Suppressor macrophage treated with lipopolysaccharide for 1 hour (primary cell): ENCODE measurements around the gene COL15A1.

Experiments
- DNase-seq, 3 donors: peaks; one replicate each; pipeline ENCODE4 v3.0.0-alpha.2; 2020 to 2022

The COL15A1 gene

DNA sequence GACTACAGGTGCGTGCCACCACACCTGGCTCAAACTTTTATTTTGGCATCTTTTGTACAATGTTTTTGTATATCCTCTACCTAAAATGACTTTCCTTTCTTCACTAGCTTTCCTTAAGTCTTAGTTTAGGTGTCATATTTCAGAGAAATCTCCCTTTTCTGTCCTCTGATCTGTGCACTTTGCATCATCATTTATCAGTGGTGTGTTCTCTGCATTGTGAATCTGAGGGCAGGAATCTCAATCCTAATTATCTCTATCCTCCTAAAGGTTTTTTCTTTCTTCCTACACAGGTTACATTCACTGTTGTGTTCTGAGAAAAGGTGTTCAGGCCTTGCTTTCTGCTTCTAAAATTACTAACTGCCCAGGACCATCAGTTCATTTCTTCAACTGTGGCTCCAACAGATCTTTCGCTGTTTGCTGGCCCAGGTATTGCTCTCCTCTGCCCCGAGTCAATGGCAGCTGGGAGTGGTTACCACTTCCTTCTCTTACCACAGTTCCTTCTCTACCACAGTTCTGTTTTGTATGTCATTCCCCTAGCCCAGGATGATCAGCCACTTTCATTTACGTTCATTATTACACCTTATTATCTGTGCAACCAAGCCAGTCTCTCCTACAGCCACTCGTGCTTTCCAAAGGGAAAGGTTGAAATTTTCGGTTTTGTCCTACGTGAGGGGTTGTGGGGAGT lies 175.2 kb downstream of the COL15A1 start:
- DNase-seq, result peak; percentile 36 to 47 (median 37)

DNA sequence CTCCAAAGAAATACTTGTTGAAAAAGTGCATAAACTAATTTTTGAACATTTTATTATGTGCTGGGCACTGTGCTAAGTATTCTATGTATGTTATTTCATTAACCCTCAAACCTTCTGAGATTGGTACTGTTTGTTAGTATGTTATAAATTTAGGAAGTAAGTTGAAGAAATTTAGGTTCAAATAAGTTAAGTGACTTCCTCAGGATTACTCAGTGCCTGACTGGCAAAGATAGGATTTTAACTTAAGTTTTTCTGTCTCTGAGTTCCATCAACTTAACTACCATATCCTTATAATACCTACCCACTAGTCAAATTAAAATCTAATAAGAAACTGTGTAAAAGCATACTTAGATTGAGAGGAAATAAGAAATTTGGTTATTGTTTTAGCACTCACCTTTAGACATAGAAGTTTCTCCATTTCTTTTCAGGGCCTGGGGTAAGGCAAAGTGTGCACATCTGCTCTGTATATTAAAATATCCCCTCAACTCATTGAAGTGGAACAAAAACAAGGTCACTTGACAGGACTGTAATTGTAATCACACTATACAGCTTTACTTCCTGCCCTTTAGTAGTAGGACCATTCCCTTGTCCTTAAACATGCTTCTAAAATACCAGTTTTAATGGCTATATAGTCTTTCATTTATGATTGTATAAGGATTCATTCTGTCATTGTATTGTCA lies 176.4 kb downstream of the COL15A1 start:
- peak in 2 of 3 donors; percentile 45 to 58 for DNase-seq
